ENCODE measurements around the gene GRID1.

The GRID1 gene

GRCh38 chr10:86205306-86206239 lies 161.0 kb downstream of the GRID1 start:
- TF ChIP-seq ZNF529 (tag by site-specific recombination; IDR thresholded peaks at IDR 0.05; ENCODE audit: insufficient replicate concordance) (peak; percentile 93), ZNF280D (tag by site-specific recombination; IDR thresholded peaks at IDR 0.05) (no peak)
- Histone ChIP-seq H3K9me3 (ENCODE audit: control insufficient read depth, insufficient read depth, low read depth, low read length) (no peaks in the 10 kb centered on the region), H3K27ac (ENCODE audit: extremely low read depth, low read depth, low read length) (no peak overlapping the region), H3K4me3 (ENCODE audit: low read depth, low read length) (no peak overlapping the region), H3K4me1 (ENCODE audit: control insufficient read depth, insufficient read depth, low read length) (no peaks in the 10 kb centered on the region), H3K36me3 (ENCODE audit: control insufficient read depth in 2 of 2, insufficient read depth in 1 of 2, low read length in 2 of 2) (no peaks in the 10 kb centered on the region)
- ChIA-PET POLR2A (no interaction called here), CTCF (interaction anchor here (0.6 kb wide), 1 partner anchor 707 kb away, joined by 3 read pairs; no protein-coding TSS in a partner anchor)

GRCh38 chr10:86204421-86205305 lies 161.9 kb downstream of the GRID1 start:
- CTCF ChIA-PET, result no interaction called here
- Histone ChIP-seq H3K4me1 (ENCODE audit: control insufficient read depth, insufficient read depth, low read length) (no peaks in the 10 kb centered on the region), H3K4me3 (ENCODE audit: low read depth, low read length) (no peak overlapping the region), H3K36me3 (ENCODE audit: control insufficient read depth in 2 of 2, insufficient read depth in 1 of 2, low read length in 2 of 2) (no peaks in the 10 kb centered on the region), H3K27ac (ENCODE audit: extremely low read depth, low read depth, low read length) (no peak overlapping the region), H3K9me3 (ENCODE audit: control insufficient read depth, insufficient read depth, low read depth, low read length) (no peaks in the 10 kb centered on the region)
- POLR2A ChIA-PET, result no interaction called here
- no peak for TF ChIP-seq ZNF184 (tag by site-specific recombination; IDR thresholded peaks at IDR 0.05)
- TF ChIP-seq ZNF830 (tag by site-specific recombination; IDR thresholded peaks at IDR 0.05; ENCODE audit: low read depth), result no peak
- no peak for TF ChIP-seq ZBTB49 (tag by site-specific recombination; IDR thresholded peaks at IDR 0.05; ENCODE audit: low read depth)
- TF ChIP-seq ZNF704 (tag by site-specific recombination; IDR thresholded peaks at IDR 0.05), result no peak
- TF ChIP-seq ZNF112 (tag by site-specific recombination; IDR thresholded peaks at IDR 0.05), result no peak
- no peak for TF ChIP-seq ZNF335 (tag by site-specific recombination; conservative IDR thresholded peaks at IDR 0.05)
- no peak for TF ChIP-seq ZNF24 (tag by site-specific recombination; IDR thresholded peaks at IDR 0.05)
- TF ChIP-seq ZNF202 (tag by site-specific recombination; IDR thresholded peaks at IDR 0.05; ENCODE audit: borderline replicate concordance), result no peak
- TF ChIP-seq ZNF837 (tag by site-specific recombination; IDR thresholded peaks at IDR 0.05), result no peak
- no peak for TF ChIP-seq ZBTB44 (tag by site-specific recombination; IDR thresholded peaks at IDR 0.05)
- TF ChIP-seq GLIS2 (tag by site-specific recombination; IDR thresholded peaks at IDR 0.05), result no peak
- no peak for TF ChIP-seq ZNF473 (tag by site-specific recombination; IDR thresholded peaks at IDR 0.05)
- TF ChIP-seq KLF10 (tag by site-specific recombination; IDR thresholded peaks at IDR 0.05), result no peak
